Stimulated activated effector memory CD8-positive, alpha-beta T cell treated with anti-CD3 and anti-CD28 coated beads, Interleukin-12 subunit alpha, Interleukin-12 subunit beta, amount 100 ng/mL, for 72 hours (primary cell): ENCODE results near the gene BDKRB2.

Experiments
- ATAC-seq: fragments of 150-1000 bp; cut with Tn5 transposase; 2 replicates; pipeline ENCODE4 v1.10.0; 2021
- DNase-seq, 2 donors: peaks; one replicate each; pipeline ENCODE4 v3.0.0; 2021 to 2022; ENCODE audit warnings: low spot score in 2 of 2
- H3K27ac Mint-ChIP-seq: one replicate; pipeline ENCODE4 v1.8.0; 2022; ENCODE audit warnings: mild to moderate bottlenecking, mixed read lengths
- H3K36me3 Mint-ChIP-seq: one replicate; pipeline ENCODE4 v1.8.0; 2022; ENCODE audit warnings: mild to moderate bottlenecking, mixed read lengths
- H3K4me1 Mint-ChIP-seq: one replicate; pipeline ENCODE4 v1.8.0; 2022; ENCODE audit warnings: mixed read lengths
- H3K4me3 Mint-ChIP-seq: one replicate; pipeline ENCODE4 v1.8.0; 2022; ENCODE audit warnings: mild to moderate bottlenecking, mixed read lengths
- H3K9me3 Mint-ChIP-seq: one replicate; pipeline ENCODE4 v1.8.0; 2022; ENCODE audit warnings: mixed read lengths

The BDKRB2 gene

GRCh38 chr14:96204151-96205058 is at the start of gene BDKRB2:
Gene BDKRB2, plus strand, starts transcription at chr14:96204839. Its CDS starts 32,269 bp downstream, at chr14:96237108.
- DNase-seq = no peak
- Mint-ChIP-seq H3K4me1 (no peaks in the 10 kb centered on the region), H3K27ac (no peak within 1 kb of the TSS), H3K9me3 (no peaks in the 10 kb centered on the region), H3K36me3 (no peaks in the 10 kb centered on the region), H3K4me3 (no peak within 1 kb of the TSS)
- ATAC-seq = peak; percentile 38

GRCh38 chr14:96154900-96155299 is 49.7 kb upstream of the BDKRB2 start:
- H3K4me3 Mint-ChIP-seq = no peak overlapping the region
- H3K9me3 Mint-ChIP-seq = no peaks in the 10 kb centered on the region
- no peak for ATAC-seq
- H3K36me3 Mint-ChIP-seq = no peaks in the 10 kb centered on the region
- no peaks in the 10 kb centered on the region for H3K4me1 Mint-ChIP-seq
- no peak overlapping the region for H3K27ac Mint-ChIP-seq
- DNase-seq = no peak

GRCh38 chr14:96156804-96157760 is 47.6 kb upstream of the BDKRB2 start:
- no peaks in the 10 kb centered on the region for H3K4me1 Mint-ChIP-seq
- no peaks in the 10 kb centered on the region for H3K9me3 Mint-ChIP-seq
- H3K27ac Mint-ChIP-seq = no peak overlapping the region
- DNase-seq (no peak), ATAC-seq (no peak)
- no peak overlapping the region for H3K4me3 Mint-ChIP-seq
- H3K36me3 Mint-ChIP-seq = no peaks in the 10 kb centered on the region

- Mint-ChIP-seq H3K9me3 (no peaks in the 10 kb centered on the region), H3K4me3 (no peak overlapping the region), H3K4me1 (no peaks in the 10 kb centered on the region), H3K27ac (no peak overlapping the region), H3K36me3 (no peaks in the 10 kb centered on the region)
- ATAC-seq (no peak), DNase-seq (no peak)
Measured at GRCh38 chr14:96158735-96159134, 45.9 kb upstream of the BDKRB2 start.

- Mint-ChIP-seq H3K9me3 (no peaks in the 10 kb centered on the region), H3K4me1 (no peaks in the 10 kb centered on the region), H3K27ac (no peak overlapping the region)
Measured at GRCh38 chr14:96160076-96160912, 44.3 kb upstream of the BDKRB2 start.

GRCh38 chr14:96160913-96161310 is 43.7 kb upstream of the BDKRB2 start:
- ATAC-seq = peak; percentile 12
- Mint-ChIP-seq H3K4me1 (no peaks in the 10 kb centered on the region), H3K27ac (no peak overlapping the region), H3K9me3 (no peaks in the 10 kb centered on the region), H3K36me3 (no peaks in the 10 kb centered on the region), H3K4me3 (no peak overlapping the region)
- no peak for DNase-seq

More at GRCh38 chr14:96160076-96160912, 44.3 kb upstream of the BDKRB2 start:
- DNase-seq = no peak
- no peak for ATAC-seq
- no peak overlapping the region for H3K4me3 Mint-ChIP-seq
- H3K36me3 Mint-ChIP-seq = no peaks in the 10 kb centered on the region

GRCh38 chr14:96161636-96162035 is 43.0 kb upstream of the BDKRB2 start:
- H3K36me3 Mint-ChIP-seq = no peaks in the 10 kb centered on the region
- DNase-seq = no peak
- no peaks in the 10 kb centered on the region for H3K4me1 Mint-ChIP-seq
- no peak overlapping the region for H3K27ac Mint-ChIP-seq
- H3K9me3 Mint-ChIP-seq = no peaks in the 10 kb centered on the region
- no peak overlapping the region for H3K4me3 Mint-ChIP-seq
- ATAC-seq = no peak

GRCh38 chr14:96162265-96162664 is 42.4 kb upstream of the BDKRB2 start:
- Mint-ChIP-seq H3K4me1 (no peaks in the 10 kb centered on the region), H3K27ac (no peak overlapping the region), H3K9me3 (no peaks in the 10 kb centered on the region), H3K36me3 (no peaks in the 10 kb centered on the region), H3K4me3 (no peak overlapping the region)
- ATAC-seq (no peak), DNase-seq (no peak)

- DNase-seq (no peak), ATAC-seq (no peak)
- no peak overlapping the region for H3K27ac Mint-ChIP-seq
- H3K4me1 Mint-ChIP-seq = no peaks in the 10 kb centered on the region
- H3K4me3 Mint-ChIP-seq = no peak overlapping the region
- no peaks in the 10 kb centered on the region for H3K9me3 Mint-ChIP-seq
- H3K36me3 Mint-ChIP-seq = no peaks in the 10 kb centered on the region
Measured at GRCh38 chr14:96162741-96163140, 41.9 kb upstream of the BDKRB2 start.

- no peak for DNase-seq
- H3K4me1 Mint-ChIP-seq = no peaks in the 10 kb centered on the region
- no peaks in the 10 kb centered on the region for H3K9me3 Mint-ChIP-seq
- no peak overlapping the region for H3K27ac Mint-ChIP-seq
- ATAC-seq = no peak
- no peak overlapping the region for H3K4me3 Mint-ChIP-seq
- no peaks in the 10 kb centered on the region for H3K36me3 Mint-ChIP-seq
Measured at GRCh38 chr14:96164861-96165490, 39.7 kb upstream of the BDKRB2 start.

- no peak overlapping the region for H3K4me3 Mint-ChIP-seq
- ATAC-seq (no peak), DNase-seq (no peak)
- H3K4me1 Mint-ChIP-seq = no peaks in the 10 kb centered on the region
- no peak overlapping the region for H3K27ac Mint-ChIP-seq
- H3K36me3 Mint-ChIP-seq = no peaks in the 10 kb centered on the region
- H3K9me3 Mint-ChIP-seq = no peaks in the 10 kb centered on the region
Measured at GRCh38 chr14:96165493-96166436, 38.9 kb upstream of the BDKRB2 start.

- no peak for DNase-seq
- Mint-ChIP-seq H3K9me3 (no peaks in the 10 kb centered on the region), H3K27ac (no peak overlapping the region), H3K36me3 (no peaks in the 10 kb centered on the region), H3K4me3 (no peak overlapping the region), H3K4me1 (no peaks in the 10 kb centered on the region)
- no peak for ATAC-seq
Measured at GRCh38 chr14:96166461-96167223, 38.0 kb upstream of the BDKRB2 start.
